Endothelial cell (in vitro differentiated cells): ENCODE measurements around the gene PNCK. TPM values are rescaled to one million over a fixed set of nuclear protein-coding genes. Genes with fewer than 3 reads are reported as not detected.

ENCODE experiments used
- DNase-seq: peaks from one replicate; pipeline ENCODE4 v3.0.0; 2021; ENCODE audit warnings: low spot score
- H3K27ac Mint-ChIP-seq: one replicate; pipeline ENCODE4 v1.8.0; 2021; ENCODE audit warnings: mixed read lengths, inconsistent platforms; ENCODE audit not compliant: unreplicated experiment
- H3K27me3 Mint-ChIP-seq: one replicate; pipeline ENCODE4 v1.8.0; 2021; ENCODE audit warnings: mild to moderate bottlenecking, moderate library complexity, mixed read lengths, inconsistent platforms; ENCODE audit not compliant: unreplicated experiment
- H3K36me3 Mint-ChIP-seq: one replicate; pipeline ENCODE4 v1.8.0; 2021; ENCODE audit warnings: mild to moderate bottlenecking, low read depth, mixed read lengths, inconsistent platforms; ENCODE audit not compliant: unreplicated experiment
- H3K4me1 Mint-ChIP-seq: one replicate; pipeline ENCODE4 v1.8.0; 2021; ENCODE audit warnings: mild to moderate bottlenecking, mixed read lengths, inconsistent platforms; ENCODE audit not compliant: unreplicated experiment
- H3K4me3 Mint-ChIP-seq: one replicate; pipeline ENCODE4 v1.8.0; 2021; ENCODE audit warnings: mild to moderate bottlenecking, mixed read lengths, inconsistent platforms; ENCODE audit not compliant: unreplicated experiment
- H3K9me3 Mint-ChIP-seq: one replicate; pipeline ENCODE4 v1.8.0; 2021; ENCODE audit warnings: mixed read lengths, inconsistent platforms; ENCODE audit not compliant: unreplicated experiment
- CTCF ChIP-seq: fragments of 200-600 bp; sonication (generic); IDR thresholded peaks from one replicate; pipeline ENCODE4 v1.5.0; 2021; ENCODE audit warnings: antibody characterized with exemption; ENCODE audit not compliant: unreplicated experiment
- total RNA-seq: library from RNA; stranded (reverse); fragmentation: NEBNext Ultra II Directional; extraction: Animal tissue kit (Norgen Biotek cat#: 25700); gene quantifications from one replicate; pipeline ENCODE4 v1.2.1, GENCODE V29; 2021; ENCODE audit not compliant: unreplicated experiment

PNCK gene
- total RNA-seq, 1 donor from 2014 or later, result 0.41 TPM

- H3K4me1 Mint-ChIP-seq, result no peaks in the 10 kb centered on the region
- H3K36me3 Mint-ChIP-seq, result no peaks in the 10 kb centered on the region
- peaks cover 9% of the 10 kb centered on the region for H3K27me3 Mint-ChIP-seq
- no peaks in the 10 kb centered on the region for H3K9me3 Mint-ChIP-seq
- H3K27ac Mint-ChIP-seq, result no peak overlapping the region
- no peak for TF ChIP-seq CTCF
- DNase-seq, result no peak
- H3K4me3 Mint-ChIP-seq, result no peak overlapping the region
Observed at GRCh38 chrX:153649915-153650782, 23.5 kb downstream of the PNCK start.

DNA sequence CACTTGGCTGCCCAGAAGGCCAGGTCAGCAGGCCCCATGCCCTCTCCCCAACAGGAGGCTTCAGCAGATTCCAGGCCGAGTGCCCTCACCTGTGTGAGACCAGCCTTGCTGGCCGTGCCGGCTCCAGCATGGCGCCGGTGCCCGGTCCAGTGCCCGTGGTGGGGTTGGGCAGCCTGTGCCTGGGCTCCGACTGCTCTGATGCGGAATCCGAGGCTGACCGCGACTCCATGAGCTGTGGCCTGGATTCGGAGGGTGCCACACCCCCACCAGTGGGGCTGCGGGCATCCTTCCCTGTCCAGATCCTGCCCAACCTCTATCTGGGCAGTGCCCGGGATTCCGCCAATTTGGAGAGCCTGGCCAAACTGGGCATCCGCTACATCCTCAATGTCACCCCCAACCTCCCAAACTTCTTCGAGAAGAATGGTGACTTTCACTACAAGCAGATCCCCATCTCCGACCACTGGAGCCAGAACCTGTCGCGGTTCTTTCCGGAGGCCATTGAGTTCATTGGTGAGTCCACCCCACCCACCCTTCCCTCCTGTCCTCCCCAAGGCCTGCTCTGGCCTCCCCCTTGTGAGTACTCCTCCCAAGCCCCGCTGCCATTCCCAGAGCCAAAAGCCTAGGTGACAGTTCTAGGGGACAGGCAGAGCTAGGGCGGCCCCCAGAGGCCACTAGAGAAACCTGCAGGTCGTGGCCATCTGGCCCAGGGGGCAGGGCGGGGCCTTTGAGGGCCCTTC, 24.3 kb downstream of the PNCK start:
- peaks cover 12% of the 10 kb centered on the region for H3K27me3 Mint-ChIP-seq
- no peak overlapping the region for H3K4me3 Mint-ChIP-seq
- no peak overlapping the region for H3K27ac Mint-ChIP-seq
- H3K36me3 Mint-ChIP-seq, result no peaks in the 10 kb centered on the region
- DNase-seq, result peak; percentile 38
- H3K4me1 Mint-ChIP-seq, result no peaks in the 10 kb centered on the region
- TF ChIP-seq CTCF, result no peak
- H3K9me3 Mint-ChIP-seq, result no peaks in the 10 kb centered on the region

DNA sequence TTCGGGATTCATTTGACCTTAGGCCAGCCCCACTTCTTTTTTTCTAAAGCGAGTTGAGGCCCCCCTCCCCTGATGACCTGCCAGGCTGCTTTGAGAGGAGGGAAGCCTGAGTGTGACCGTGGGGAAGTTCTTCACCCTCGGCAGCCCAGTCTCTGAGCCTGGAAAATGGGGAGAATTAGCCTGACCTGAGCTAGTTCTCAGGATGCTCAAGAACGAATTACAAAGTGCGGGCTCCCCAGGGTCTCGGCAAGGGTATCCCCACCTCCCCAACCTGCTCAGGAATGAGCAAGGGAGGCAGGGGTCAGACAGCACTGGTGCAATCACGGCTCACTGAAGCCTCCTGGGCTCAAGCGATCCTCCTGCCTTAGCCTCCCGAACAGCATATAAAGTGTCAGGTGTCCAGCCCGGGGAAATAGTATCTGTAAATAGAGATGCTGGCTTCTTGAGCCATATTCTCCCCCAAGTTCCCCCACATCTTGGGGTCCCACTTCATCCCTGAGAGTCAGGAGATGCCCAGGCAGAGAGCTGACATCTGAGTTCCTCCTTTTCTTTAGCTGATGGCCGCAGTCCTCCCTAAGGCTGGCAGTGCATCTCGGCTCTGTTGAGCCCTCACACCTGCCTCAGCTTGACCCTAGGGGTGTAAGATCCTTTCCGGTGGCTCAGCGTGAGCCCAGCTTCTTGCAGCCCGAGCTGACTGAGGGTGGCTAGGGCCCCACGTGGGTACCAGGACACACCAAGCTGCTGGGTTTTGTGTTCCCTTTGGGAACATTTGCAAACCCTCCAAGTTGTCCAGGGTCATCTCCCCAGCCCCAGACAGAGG, 25.0 kb downstream of the PNCK start:
- DNase-seq, result no peak

More for the DNA sequence above, 25.0 kb downstream of the PNCK start:
- no peaks in the 10 kb centered on the region for H3K9me3 Mint-ChIP-seq
- no peaks in the 10 kb centered on the region for H3K4me1 Mint-ChIP-seq
- no peaks in the 10 kb centered on the region for H3K36me3 Mint-ChIP-seq
- H3K27me3 Mint-ChIP-seq, result peaks cover 12% of the 10 kb centered on the region
- no peak for TF ChIP-seq CTCF
- no peak overlapping the region for H3K4me3 Mint-ChIP-seq
- no peak overlapping the region for H3K27ac Mint-ChIP-seq
